Prostate gland (tissue), 2 donors: ENCODE results near the gene MYO1H.

Source experiments
- CTCF ChIP-seq, 4 experiments: fragments of 200-600 bp in 2 of 4; fragments of 450-650 bp in 2 of 4; sonication (generic) in 2 of 4; IDR thresholded peaks; 1 replicate in 3 of 4; 2 replicates in 1 of 4; pipeline ENCODE4 v1.5.1; 2016 to 2019; ENCODE audit warnings: antibody characterized with exemption in 4 of 4, mild to moderate bottlenecking in 2 of 4, moderate library complexity in 2 of 4
- POLR2A ChIP-seq: fragments of 450-650 bp; IDR thresholded peaks from one replicate; pipeline ENCODE4 v1.6.1; 2016; ENCODE audit warnings: antibody characterized with exemption, mild to moderate bottlenecking
- POLR2AphosphoS5 ChIP-seq: sonication (generic); formaldehyde crosslinking; IDR thresholded peaks from one replicate; pipeline ENCODE4 v1.6.1; 2017; ENCODE audit warnings: antibody characterized with exemption

GRCh38 chr12:109302358-109302757 lies 45.3 kb upstream of the MYO1H start:
- TF ChIP-seq CTCF (IDR thresholded peaks at IDR 0.05), result peak in 1 of 4 experiments; percentile 19
- TF ChIP-seq POLR2AphosphoS5, result no peak
- TF ChIP-seq POLR2A, result no peak
